ENCODE measurements around the gene KRT10. TPM values are rescaled to one million over a fixed set of nuclear protein-coding genes. Genes with fewer than 3 reads are reported as not detected.

The KRT10 gene
- total RNA-seq, 1 experiment from 2014 or later: 28.4 TPM

GRCh38 chr17:40864661-40865390 is 42.4 kb upstream of the KRT10 start:
- Mint-ChIP-seq H3K27ac (no peak overlapping the region), H3K9me3 (no peaks in the 10 kb centered on the region), H3K27me3 (ENCODE audit: low read depth) (peaks cover 11% of the 10 kb centered on the region), H3K4me3 (no peak overlapping the region), H3K4me1 (peaks cover 4 to 12% of the 10 kb centered on the region in 2 experiments), H3K36me3 (ENCODE audit: insufficient read depth in 1 of 3, low read depth in 3 of 3) (no peaks in the 10 kb centered on the region)
- Histone ChIP-seq H3T11ph (ENCODE audit: low read length) (no peak overlapping the region), H2BK12ac (ENCODE audit: insufficient read length, low read depth, low read length) (no peak overlapping the region), H3K18ac (ENCODE audit: insufficient read length, low read depth, low read length) (no peak overlapping the region), H2BK5ac (ENCODE audit: insufficient read length, low read length) (no peak overlapping the region), H3K9me3 (ENCODE audit: control insufficient read depth, low read depth, low read length) (no peaks in the 10 kb centered on the region), H2AFZ (ENCODE audit: low read length) (no peak overlapping the region), H4K5ac (ENCODE audit: insufficient read length, low read depth, low read length) (no peak overlapping the region), H2BK120ac (ENCODE audit: low read depth, low read length, poor library complexity, severe bottlenecking) (no peak overlapping the region), H3K23ac (ENCODE audit: insufficient read length, low read depth, low read length) (no peak overlapping the region), H3K56ac (ENCODE audit: insufficient read length, low read depth, low read length) (no peak overlapping the region), H3K23me2 (ENCODE audit: insufficient read length, low read depth, low read length, poor library complexity, severe bottlenecking) (no peaks in the 10 kb centered on the region), H3K14ac (ENCODE audit: insufficient read depth, low read length) (no peak overlapping the region), H2AK5ac (ENCODE audit: insufficient read length, low read length) (no peak overlapping the region), H3K4me2 (ENCODE audit: insufficient read depth, insufficient read length, low read length) (no peak overlapping the region), H3K4me1 (ENCODE audit: insufficient read depth, low read length) (no peaks in the 10 kb centered on the region), H3K79me1 (ENCODE audit: insufficient read depth, low read depth, low read length, poor library complexity, severe bottlenecking) (no peaks in the 10 kb centered on the region), H3K79me2 (ENCODE audit: insufficient read depth, low read length) (no peaks in the 10 kb centered on the region), H3K27ac (ENCODE audit: insufficient read length, low read depth, low read length) (no peak overlapping the region), H4K8ac (replicated peaks; ENCODE audit: insufficient read length, low read depth, low read length) (no peak overlapping the region), H2BK15ac (ENCODE audit: low read depth, low read length) (no peak overlapping the region), H3K4ac (ENCODE audit: low read depth, low read length) (no peak overlapping the region), H3K27me3 (ENCODE audit: insufficient read depth, low read length) (no peaks in the 10 kb centered on the region), H2BK20ac (ENCODE audit: low read depth, low read length, poor library complexity, severe bottlenecking) (no peak overlapping the region), H4K20me1 (ENCODE audit: control insufficient read depth, insufficient read depth, insufficient read length) (no peaks in the 10 kb centered on the region), H4K91ac (ENCODE audit: insufficient read length, low read depth, low read length) (no peak overlapping the region), H3K9ac (ENCODE audit: extremely low read depth, insufficient read length, low read length) (no peak overlapping the region)
- no CpG with 5 or more reads among the region's 14 CpGs for WGBS (ENCODE audit: extremely low coverage, insufficient read length, low lambda C conversion rate)
- no peak for TF ChIP-seq CTCF (conservative IDR thresholded peaks at IDR 0.05)
- DNase-seq: no peak

Measured in H9 (cell line).